Suppressor macrophage treated with lipopolysaccharide for 1 hour (primary cell): Measurements from ENCODE around the gene SMIM27.
"Not testable (repeated sequence)": the region's sequence is repeated elsewhere in the genome, so short reads cannot be mapped to it uniquely, and the experiment has no call there.

Source experiments
- DNase-seq, 3 donors: peaks; one replicate each; pipeline ENCODE4 v3.0.0-alpha.2; 2020 to 2022

The SMIM27 gene, protein sequence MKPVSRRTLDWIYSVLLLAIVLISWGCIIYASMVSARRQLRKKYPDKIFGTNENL

DNA sequence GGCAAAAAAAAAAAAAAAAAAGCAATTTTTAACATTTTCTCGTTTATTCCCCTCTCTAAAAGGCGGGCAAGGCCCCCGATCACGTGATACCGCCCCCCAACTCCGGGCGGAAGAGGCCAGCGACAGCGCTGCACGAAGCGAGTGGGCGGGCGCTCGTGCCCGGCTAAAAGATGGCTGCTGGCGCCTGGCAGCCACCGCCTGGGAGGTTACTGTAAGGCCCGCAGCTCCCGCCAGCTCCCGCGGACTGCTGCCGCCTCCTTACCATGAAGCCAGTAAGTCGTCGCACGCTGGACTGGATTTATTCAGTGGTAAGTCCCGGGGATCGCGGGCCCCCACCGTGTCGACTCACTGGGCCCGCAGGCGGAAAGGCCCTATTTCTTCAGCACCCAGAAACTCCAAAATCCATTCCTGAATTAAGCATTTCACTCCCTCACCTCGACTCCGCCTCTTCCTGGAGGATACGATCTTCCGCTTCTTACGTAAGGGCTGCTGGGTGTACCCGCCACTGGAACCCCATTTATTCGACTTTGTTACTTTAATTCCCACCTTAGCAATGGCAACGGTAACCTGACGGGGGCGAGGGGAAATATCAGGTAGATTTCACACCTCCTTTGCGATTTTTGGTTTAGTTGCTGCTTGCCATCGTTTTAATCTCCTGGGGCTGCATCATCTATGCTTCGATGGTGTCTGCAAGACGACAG is at the start of gene SMIM27, which contains the start of gene TOPORS:
Gene SMIM27, plus strand, starts transcription at position 156 of the 701 bp plus-strand sequence. Its CDS starts 108 bp downstream, at position 264.
Gene TOPORS, minus strand, starts transcription at position 415 of the 701 bp plus-strand sequence. Its CDS starts 150 bp downstream, at position 265.
- peak; percentile 95 to 97 (median 96) for DNase-seq

DNA sequence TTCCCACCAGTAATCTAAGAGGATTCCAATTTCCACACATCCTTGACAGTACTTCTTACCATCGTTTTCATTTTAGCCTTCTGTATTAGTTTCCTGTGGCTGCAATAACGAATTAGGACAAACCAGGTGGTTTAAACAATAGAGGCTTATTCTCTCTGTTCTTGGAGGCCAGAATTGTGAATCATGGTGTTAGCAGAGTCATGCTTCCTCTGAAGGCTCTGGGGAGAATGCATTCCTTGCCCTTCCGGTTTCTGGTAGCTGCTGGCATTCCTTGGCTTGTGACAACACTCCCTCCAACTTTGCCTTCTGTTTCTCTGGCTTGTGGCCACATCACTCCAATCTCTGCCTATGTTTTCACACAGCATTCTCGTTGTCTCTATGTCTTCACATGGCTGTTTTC is 49.7 kb upstream of the SMIM27 start:
- DNase-seq: no peak

DNA sequence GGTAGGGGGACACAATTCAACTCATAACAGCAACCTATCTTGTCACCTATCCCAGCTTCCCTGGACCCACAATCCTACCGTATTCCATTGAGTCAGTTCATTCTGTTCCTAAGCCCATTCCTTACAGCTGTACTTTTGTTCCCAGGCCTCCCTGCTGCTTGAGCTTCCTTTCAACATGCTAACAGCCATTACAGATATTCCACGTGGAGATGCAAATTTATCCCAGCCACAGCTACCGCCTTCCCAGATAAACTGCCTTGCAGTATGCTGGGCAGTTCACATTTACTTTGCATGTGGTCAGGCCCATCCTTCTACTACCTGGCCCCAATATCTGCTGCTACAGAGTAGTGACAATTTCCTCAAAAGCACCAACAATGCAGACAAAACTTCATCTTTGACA is 49.1 kb upstream of the SMIM27 start:
- DNase-seq: no peak

DNA sequence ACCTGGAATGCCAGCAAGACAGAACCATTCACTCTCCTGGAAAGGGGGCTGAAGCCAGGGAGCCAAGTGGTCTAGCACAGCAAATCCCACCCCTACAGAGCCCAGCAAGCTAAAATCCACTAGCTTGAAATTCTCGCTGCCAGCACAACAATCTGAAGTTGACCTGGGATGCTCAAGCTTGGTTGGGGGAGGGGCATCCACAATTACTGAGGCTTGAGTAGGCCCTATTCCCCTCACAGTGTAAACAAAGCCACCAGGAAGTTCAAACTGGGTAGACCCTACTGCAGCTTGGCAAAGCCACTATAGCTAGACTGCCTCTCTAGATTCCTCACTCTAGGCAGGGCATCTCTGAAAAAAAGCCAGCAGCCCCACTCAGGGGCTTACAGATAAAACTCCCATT is 43.4 kb upstream of the SMIM27 start:
- DNase-seq: no peak

DNA sequence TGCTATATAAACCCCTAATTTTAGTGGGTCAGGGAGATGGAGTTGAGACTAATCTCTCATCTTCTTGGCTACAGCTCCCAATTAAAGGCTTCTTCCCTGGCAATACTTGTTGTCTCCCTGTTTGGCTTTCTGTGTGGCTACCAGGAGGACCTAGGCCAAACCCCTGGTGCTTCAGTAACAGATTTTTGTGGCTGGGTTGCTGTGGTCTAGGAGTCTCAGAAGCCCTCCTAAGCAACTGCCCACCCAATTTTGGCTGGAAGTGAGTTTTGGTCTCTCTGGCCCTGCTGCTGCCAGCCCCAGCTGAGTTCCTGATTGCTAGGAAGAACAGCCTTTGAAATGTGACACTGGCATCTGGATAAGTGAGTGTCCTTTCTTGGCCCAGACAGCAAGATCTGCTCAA is 35.9 kb upstream of the SMIM27 start:
- peak in 1 of 3 donors; percentile 14 for DNase-seq

DNA sequence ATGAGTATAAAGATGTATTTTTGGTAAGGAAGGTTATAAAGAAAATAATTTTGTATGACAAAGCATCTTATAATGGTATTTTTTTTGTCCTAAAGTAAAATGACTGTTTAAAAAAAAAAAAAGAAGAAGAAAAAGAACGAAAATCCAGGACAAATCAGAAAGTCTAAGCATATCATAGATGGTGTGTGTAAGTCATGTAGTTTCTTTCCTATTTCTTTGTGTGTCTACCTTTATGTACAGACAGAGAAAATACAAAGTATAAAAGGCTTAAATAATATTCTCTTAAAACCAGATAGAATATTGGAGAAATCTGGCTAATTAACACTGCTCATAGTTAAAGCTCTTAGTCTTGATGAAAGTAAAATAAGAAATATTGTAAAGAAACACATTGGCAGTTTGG is 33.9 kb upstream of the SMIM27 start:
- peak in 1 of 3 donors; percentile 13 for DNase-seq

DNA sequence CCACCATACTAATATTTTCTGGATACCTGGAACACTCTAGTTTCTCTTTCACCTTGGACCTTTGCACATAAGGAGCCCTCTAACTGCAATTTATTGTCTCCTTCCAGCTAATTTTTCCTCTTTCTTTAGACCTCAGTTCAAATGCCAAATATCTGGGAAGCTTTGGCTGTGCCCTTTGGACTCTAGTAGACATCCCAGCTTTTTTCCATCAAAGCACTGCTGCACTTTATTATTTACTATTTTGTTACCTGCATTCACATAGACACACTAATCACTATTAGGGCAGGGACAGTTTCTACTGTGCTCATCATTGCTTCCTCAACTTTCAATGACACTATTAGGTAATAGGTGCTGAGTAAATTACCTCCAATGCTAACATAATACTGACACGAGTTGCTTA is 28.2 kb upstream of the SMIM27 start:
- peak in 1 of 3 donors; percentile 19 for DNase-seq

DNA sequence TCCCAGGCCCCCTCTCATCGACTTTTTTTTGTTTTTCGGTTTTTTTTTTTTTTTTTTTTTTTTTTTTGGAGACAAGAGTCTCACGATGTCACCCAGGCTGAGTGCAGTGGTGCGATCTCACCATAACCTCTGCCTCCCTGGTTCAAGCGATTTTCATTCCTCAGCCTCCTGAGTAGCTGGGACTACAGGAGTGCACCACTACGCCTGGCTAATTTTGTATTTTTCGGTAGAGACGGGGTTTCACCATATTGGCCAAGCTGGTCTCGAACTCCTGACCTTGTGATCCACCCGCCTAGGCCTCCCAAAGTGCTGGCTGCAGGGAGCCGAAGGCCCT is 27.6 kb upstream of the SMIM27 start:
- DNase-seq: peak in 2 of 3 donors; percentile 26 to 33

DNA sequence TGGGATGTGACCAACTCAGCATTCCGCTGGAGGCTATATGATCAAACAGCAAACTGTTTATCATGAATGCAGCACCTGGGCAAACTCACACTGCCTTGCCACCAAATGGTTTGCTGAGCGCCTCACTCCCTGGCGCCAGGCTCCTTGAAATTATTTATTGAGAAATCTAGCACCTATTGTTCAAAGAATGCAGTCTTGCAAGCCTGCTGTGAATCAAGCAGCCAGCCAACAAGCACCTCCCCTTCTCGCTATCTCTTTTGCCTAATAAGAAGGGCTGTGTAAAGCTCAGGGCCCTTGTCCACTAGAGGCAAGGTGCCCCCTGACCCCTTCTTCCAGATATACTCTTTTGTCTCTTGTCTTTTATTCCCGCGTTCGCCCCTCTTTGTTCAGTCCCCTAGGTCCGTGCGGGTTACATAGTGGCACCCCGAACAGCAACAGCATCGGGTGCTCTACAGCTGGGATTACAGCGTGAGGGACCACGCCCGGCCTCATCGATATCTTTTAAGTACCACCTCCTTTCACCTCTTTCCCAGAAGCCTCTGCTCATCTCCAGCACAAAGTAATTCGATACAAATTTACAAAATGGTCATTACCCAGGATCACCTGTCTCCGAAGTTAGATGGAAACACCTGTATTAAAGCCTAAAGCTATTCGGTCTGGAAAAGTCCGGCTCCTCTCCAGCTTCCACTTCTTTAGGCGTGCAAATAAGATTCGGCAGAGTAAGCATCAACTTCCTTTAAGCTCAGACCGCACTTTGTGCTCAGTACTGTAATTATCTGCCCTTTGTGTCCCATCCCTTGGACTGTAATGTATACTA is 27.0 kb upstream of the SMIM27 start:
- DNase-seq: peak; percentile 51 to 59 (median 56)

DNA sequence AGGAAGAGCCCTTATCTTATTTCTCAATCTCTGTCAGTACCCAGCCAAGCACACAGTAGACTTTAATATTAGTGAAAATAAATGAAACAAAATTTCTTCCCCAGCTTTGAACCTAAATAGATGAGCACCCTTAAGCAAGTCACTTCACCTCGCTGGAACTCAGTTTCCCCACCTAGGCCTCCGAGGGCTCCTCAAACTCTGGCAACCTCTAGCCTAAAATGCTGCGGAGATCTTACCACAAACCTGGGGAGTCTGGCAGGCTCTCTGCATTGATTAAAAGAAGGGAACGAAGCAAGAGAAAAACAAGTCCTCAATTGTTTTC is 26.5 kb upstream of the SMIM27 start:
- no peak for DNase-seq

DNA sequence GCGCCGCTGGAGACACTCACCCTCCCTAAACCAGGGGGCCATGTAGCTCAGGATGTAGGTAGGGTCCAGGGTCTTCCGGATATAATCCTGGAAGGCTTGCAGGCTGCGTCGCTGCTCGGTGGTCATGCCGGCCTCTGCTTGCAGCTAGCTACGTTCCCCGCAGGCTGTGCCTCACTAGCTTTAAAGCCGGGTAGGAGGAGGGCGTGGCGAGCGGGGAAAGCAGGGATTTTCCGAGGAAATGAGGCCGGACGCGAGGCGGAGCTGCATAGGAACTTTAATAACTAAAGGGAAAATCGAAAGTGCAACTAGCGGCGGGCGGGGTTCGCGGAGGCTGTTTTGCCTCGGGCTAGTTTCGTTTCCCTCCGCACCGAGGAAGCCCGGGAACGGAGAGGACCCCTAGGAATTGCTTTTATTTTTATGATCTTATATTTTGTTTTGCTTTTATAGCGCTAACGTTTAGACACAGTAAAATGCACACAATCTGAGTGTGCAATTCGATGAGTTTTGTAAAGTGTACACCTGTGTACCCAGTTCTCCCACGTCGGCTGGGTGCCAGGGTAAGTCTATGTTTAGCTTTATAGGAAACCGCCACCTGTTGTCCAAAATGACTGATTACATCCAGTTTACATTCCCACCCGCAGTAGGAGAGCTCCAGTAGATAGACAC is 26.0 kb upstream of the SMIM27 start, which contains the start of gene RIGI:
Gene RIGI, minus strand, starts transcription at position 156 of the 666 bp plus-strand sequence. Its CDS starts 30 bp downstream, at position 126.
- peak; percentile 98 to 100 (median 99) for DNase-seq

DNA sequence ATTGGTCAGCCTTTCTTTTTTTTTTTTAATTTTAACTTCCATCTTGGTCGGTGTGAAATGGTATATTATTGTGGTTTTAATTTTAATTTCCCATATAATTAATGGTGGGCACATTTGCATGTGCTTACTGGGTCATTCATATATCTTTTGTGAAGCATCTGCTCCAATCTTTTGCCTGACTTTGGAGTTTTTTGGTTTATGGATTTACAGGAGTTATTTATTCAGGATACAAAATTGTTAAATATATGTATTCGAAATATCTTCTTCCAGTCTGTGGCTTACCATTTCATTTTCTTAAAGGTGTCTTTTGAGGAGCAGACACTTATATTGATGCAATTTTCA is 25.4 kb upstream of the SMIM27 start:
- DNase-seq: no peak

DNA sequence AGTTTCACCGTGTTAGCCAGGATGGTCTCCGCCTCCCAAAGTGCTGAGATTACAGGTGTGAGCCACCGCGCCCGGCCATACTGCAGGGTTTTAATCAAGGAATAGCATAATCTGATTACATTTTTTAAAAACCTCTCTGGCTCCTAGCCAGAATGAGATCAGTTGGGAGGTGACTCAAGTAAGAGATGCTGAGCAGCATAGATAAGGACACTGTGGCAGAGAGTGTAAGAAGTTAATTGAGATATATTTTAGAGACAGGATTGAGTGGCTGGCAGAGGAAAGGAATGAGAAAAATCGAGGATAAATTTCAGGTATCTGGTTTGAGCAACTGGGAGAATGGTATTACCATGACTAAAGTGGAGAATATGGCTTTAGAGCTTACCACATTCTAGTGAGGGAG is 18.8 kb upstream of the SMIM27 start:
- no peak for DNase-seq

DNA sequence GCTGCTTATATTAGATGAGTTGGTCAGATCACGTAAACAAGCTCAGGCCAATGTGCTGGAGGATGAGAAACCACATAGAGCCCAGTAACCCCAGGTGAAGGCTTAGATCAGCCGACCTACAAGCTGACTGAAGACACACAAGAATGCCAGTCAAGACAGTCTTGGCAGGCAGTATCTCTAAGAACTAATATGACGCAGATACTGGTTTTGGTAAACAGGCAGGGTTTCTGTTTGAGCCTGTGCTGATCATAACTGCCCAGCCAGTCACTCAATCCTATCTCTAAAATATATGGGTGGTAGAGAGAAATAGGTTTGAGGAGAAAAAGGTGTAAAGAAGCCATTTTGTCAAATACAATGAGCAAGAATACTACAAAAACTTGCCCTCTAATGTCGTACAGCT is 18.3 kb upstream of the SMIM27 start:
- no peak for DNase-seq

DNA sequence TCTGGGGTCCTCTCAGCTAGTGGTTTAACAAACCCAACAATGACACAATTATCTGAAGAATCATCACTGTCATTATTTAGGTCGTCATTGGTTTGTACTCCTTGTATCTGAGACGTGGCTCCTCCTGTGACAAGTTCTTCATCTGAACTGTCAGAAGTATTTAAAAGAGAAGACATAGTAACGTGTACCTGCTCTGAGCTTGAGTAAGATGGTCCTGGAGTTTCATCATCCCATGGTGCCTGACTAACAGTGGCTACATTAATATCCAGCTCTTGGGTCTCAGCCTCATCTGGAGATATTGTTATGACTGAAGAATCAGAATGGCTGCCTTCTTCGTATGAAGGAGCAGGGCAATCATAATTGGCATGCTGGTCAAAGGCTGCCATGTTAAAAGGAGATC is 9.1 kb upstream of the SMIM27 start:
- no peak for DNase-seq

DNA sequence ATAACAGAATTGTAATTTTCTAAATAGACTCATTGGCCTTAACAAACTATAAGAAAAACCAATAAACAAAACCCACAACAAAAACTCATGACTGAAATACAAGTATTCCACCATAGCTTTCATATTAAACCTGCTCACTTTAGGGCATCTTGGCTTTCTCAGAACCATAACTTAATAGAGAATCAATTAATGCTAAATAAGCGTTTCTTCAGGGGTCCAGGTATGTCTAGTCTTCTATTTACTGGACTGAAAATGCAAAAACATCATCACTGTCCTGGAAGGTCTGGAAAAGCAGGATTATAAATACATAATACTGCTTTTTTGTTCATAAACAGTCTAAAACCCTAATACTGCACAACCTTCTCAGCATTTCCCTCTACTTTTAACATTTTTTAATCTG is 6.2 kb upstream of the SMIM27 start:
- no peak for DNase-seq

DNA sequence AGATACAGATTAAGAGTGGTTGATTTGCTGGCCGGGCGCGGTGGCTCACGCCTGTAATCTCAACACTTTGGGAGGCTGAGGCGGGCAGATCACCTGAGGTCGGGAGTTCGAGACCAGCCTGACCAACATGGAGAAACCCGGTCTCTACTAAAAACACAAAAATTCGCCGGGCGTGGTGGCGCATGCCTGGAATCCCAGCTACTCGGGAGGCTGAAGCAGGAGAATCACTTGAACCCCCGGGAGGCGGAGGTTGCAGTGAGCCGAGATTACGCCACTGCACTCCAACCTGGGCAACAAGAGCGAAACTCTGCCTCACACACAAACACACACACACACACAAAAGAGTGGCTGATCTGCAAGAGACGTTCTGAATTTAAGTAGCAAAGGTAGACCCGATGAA is 3.9 kb upstream of the SMIM27 start:
- not testable (repeated sequence) for DNase-seq

DNA sequence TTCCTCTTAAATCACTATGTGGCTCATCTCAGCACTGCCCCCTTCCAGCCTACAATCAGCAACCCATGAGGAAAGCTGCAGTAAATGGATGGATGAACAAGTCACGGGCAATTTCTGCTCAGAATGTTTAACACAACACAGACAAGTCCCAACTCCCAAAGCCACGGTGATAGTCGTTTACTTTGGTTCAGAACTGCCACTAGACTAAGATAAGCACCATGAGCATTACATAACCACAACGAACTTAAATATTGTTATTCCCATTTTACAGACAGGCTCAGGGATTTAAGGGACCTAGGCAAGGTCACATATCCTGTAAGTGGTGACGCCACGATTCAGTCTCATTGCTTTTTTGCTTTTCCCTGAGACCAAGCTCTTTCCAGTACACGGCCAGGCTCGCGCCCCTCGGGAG is 2.0 kb upstream of the SMIM27 start:
- no peak for DNase-seq

DNA sequence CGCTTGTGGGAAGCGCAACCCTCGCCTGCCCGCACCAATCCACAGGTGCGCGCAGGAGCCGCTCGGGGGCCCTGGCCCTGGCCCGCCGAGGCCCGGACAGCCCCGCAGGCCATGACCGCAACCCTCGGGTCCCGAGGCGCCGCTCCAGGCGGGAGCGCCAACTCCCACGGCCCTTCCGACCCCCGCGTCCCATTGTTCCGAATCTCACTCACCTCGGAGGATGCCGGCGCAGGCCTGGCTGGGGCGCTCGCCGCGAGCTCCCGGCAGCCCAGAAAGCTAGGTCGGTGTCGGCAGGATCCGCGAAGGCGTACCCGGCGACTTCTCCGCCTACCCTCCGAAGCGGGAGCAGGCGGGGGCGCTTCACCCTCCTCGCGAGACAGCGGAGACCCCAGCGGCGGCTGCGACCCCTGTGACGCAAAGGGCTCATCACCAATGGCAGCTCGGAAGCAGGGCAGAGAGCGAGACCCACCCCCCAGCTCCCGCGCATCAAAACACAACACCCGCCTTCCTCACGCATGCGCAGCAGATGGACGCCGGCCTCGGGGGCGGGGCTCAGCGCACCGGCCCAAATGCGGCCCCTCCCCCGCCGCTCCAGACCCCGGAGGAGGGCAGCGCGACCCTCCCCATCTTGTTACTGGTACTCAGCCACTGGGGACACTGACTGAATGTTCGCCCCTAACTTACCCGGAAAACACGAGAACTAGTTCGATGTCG is 1.4 kb upstream of the SMIM27 start:
- DNase-seq: peak; percentile 88 to 92 (median 91)

DNA sequence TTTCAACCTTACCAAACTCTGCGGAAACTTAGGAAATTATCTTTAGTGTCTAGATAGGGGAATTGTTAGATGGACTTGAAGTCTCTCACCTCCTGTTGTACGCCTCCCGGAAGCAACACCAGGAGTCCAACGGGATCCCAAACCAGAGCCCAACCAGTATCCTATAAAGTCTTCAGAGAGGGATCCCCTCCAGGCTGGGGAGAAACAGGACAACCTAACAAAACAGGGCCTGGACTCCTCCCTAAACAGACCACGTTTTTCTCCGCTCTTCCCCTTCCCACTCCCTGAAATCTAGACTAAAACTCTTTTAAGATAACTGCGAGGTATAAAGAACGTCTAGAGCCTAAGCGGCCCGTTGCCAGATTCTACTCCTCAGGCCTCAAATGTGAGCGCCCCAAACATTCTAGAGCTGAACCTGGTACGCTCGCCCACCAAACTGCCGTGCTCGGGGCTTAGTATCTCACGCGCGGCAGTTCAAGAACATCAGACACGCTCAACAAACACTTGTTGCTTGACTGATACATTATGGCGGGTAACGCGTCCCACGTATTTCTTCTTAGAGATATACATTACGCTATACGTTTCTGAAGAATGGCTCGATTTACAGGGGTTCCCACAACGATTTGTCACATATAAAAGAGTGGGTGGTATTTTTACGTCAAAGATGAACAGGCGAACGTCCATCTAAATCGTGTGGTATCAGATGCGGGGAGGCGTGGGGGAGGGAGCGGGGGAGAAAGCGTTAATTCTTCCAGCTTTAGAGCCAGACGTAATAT is 663 bp upstream of the SMIM27 start:
- DNase-seq: peak; percentile 71 to 85 (median 75)

DNA sequence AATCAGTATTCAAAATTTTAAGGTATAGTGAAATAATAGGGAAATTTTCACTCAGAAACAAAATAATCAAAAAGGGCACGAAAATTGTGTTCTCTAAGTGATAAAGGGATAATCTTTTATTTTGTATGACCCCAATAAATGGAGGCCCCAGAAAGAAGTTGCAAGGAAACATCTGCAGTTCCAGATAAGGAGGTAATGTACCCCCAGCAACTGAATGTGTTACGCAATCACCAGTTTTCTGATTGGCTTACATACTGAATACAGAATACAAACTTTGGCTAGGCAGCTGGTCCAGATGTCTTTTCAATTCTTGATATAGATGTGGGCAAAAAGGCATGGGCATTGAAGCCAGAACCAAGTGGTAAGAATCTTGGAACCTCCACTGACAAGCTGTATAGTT is 2.0 kb downstream of the SMIM27 start:
- no peak for DNase-seq

DNA sequence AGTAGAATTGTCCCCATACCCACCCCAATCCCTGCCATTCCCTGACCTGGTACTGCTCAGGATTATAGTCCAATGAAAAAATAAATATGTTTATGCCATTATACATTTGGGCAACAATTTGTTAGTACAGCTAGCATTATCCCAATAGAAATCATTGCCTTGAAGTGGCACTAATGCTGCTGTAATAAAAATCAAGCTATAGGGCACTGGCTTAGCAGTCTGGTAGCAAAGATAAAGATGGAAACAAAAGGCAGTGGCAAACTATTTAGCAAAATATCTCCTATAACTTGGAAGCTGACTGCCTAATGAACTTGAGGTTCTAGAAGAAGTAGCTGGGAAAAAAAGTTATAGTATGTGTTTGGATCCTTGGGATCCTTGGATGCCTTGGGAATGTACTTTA is 2.5 kb downstream of the SMIM27 start:
- no peak for DNase-seq
